ENCODE results near the gene ZNF536.
"Not testable (repeated sequence)": the region's sequence is repeated elsewhere in the genome, so short reads cannot be mapped to it uniquely, and the experiment has no call there.

Gene ZNF536

GRCh38 chr19:30420881-30421280 is 48.7 kb downstream of the ZNF536 start:
- DNase-seq = no peak

GRCh38 chr19:30421571-30421970 is 49.4 kb downstream of the ZNF536 start:
- DNase-seq = no peak

- DNase-seq = no peak
Observed at GRCh38 chr19:30423481-30423880, 51.3 kb downstream of the ZNF536 start.

GRCh38 chr19:30425885-30426838 is 54.0 kb downstream of the ZNF536 start:
- DNase-seq = no peak

- DNase-seq = no peak
Observed at GRCh38 chr19:30426864-30427263, 54.7 kb downstream of the ZNF536 start.

GRCh38 chr19:30428092-30428680 is 56.0 kb downstream of the ZNF536 start:
- DNase-seq = no peak

- DNase-seq = no peak
Observed at GRCh38 chr19:30428844-30429243, 56.7 kb downstream of the ZNF536 start.

- DNase-seq = no peak
Observed at GRCh38 chr19:30430206-30430734, 58.1 kb downstream of the ZNF536 start.

- DNase-seq = no peak
Observed at GRCh38 chr19:30431591-30431990, 59.4 kb downstream of the ZNF536 start.

- no peak for DNase-seq
Observed at GRCh38 chr19:30434797-30435594, 62.8 kb downstream of the ZNF536 start.

GRCh38 chr19:30437869-30438268 is 65.7 kb downstream of the ZNF536 start:
- no peak for DNase-seq

- no peak for DNase-seq
Observed at GRCh38 chr19:30439310-30439709, 67.1 kb downstream of the ZNF536 start.

- no peak for DNase-seq
Observed at GRCh38 chr19:30441011-30441410, 68.8 kb downstream of the ZNF536 start.

GRCh38 chr19:30442674-30443073 is 70.5 kb downstream of the ZNF536 start:
- no peak for DNase-seq

- DNase-seq = no peak
Observed at GRCh38 chr19:30443531-30444252, 71.5 kb downstream of the ZNF536 start.

- DNase-seq = no peak
Observed at GRCh38 chr19:30444253-30444671, 72.1 kb downstream of the ZNF536 start.

- no peak for DNase-seq
Observed at GRCh38 chr19:30444686-30445232, 72.6 kb downstream of the ZNF536 start.

GRCh38 chr19:30445385-30445784 is 73.2 kb downstream of the ZNF536 start:
- no peak for DNase-seq

GRCh38 chr19:30446120-30446519 is 73.9 kb downstream of the ZNF536 start:
- DNase-seq = not testable (repeated sequence)

GRCh38 chr19:30446850-30447552 is 74.8 kb downstream of the ZNF536 start:
- DNase-seq = no peak

- DNase-seq = no peak
Observed at GRCh38 chr19:30447553-30447870, 75.3 kb downstream of the ZNF536 start.

Data from NCI-H1930 (cell line).